MCF 10A (cell line): Measurements from ENCODE around the gene MBD6. TPM values are rescaled to one million over a fixed set of nuclear protein-coding genes. Genes with fewer than 3 reads are reported as not detected.

Source experiments
- BruUV-seq: library from RNA; stranded (reverse); fragments of 400-500 nt; replicated peaks from 2 replicates; lab custom pipeline; 2021; lab: Mats Ljungman, UMichigan
- CTCF ChIA-PET: fragments of 300-600 bp; sonication (Branson Sonifier 250); formaldehyde crosslinking; extraction: SDS; loops from one replicate; lab custom pipeline; 2021; ENCODE audit warnings: antibody characterized with exemption, inconsistent platforms; lab: Yijun Ruan, JAX
- POLR2A ChIA-PET: fragments of 300-600, 350-650 bp; sonication (Branson Sonifier 250); formaldehyde crosslinking; extraction: SDS; loops from one replicate; lab custom pipeline; 2020; ENCODE audit warnings: antibody characterized with exemption, inconsistent platforms; lab: Yijun Ruan, JAX
- DNase-seq: peaks from one replicate; pipeline ENCODE4 v3.0.0-alpha.2; 2018; ENCODE audit not compliant: unreplicated experiment
- H3K27ac Mint-ChIP-seq: one replicate; pipeline ENCODE4 v1.8.0; 2022; ENCODE audit warnings: mild to moderate bottlenecking, low read depth, mixed read lengths; ENCODE audit not compliant: unreplicated experiment
- H3K27me3 Mint-ChIP-seq: one replicate; pipeline ENCODE4 v1.8.0; 2022; ENCODE audit warnings: mixed read lengths; ENCODE audit not compliant: insufficient read depth, unreplicated experiment
- H3K36me3 Mint-ChIP-seq: one replicate; pipeline ENCODE4 v1.8.0; 2022; ENCODE audit warnings: mild to moderate bottlenecking, moderate library complexity, mixed read lengths; ENCODE audit not compliant: insufficient read depth, unreplicated experiment
- H3K4me1 Mint-ChIP-seq: one replicate; pipeline ENCODE4 v1.8.0; 2022; ENCODE audit warnings: mixed read lengths; ENCODE audit not compliant: insufficient read depth, unreplicated experiment
- H3K4me3 Mint-ChIP-seq: one replicate; pipeline ENCODE4 v1.8.0; 2022; ENCODE audit warnings: mild to moderate bottlenecking, moderate library complexity, mixed read lengths; ENCODE audit not compliant: unreplicated experiment
- H3K9me3 Mint-ChIP-seq: one replicate; pipeline ENCODE4 v1.8.0; 2022; ENCODE audit warnings: mixed read lengths; ENCODE audit not compliant: unreplicated experiment
- intact Hi-C: fragments of 100-400 bp; cut with micrococcal nuclease; formaldehyde crosslinking; loops from 2 replicates; pipeline ENCODE4 v1.14.1; 2022
- total RNA-seq: library from RNA; stranded (reverse); gene quantifications from 2 replicates; pipeline ENCODE4 v1.2.3, GENCODE V29; 2022
- TF ChIP-seq, protein P1 (sequence below): fragments of 200-600 bp; IDR thresholded peaks from one replicate; pipeline ENCODE4 v1.8.0; 2022; ENCODE audit warnings: antibody characterized with exemption, mild to moderate bottlenecking; ENCODE audit not compliant: unreplicated experiment

MBD6 gene
- total RNA-seq, 1 experiment from 2014 or later = 96.5 TPM

- H3K9me3 Mint-ChIP-seq = no peaks in the 10 kb centered on the region
- TF ChIP-seq, protein P1, sequence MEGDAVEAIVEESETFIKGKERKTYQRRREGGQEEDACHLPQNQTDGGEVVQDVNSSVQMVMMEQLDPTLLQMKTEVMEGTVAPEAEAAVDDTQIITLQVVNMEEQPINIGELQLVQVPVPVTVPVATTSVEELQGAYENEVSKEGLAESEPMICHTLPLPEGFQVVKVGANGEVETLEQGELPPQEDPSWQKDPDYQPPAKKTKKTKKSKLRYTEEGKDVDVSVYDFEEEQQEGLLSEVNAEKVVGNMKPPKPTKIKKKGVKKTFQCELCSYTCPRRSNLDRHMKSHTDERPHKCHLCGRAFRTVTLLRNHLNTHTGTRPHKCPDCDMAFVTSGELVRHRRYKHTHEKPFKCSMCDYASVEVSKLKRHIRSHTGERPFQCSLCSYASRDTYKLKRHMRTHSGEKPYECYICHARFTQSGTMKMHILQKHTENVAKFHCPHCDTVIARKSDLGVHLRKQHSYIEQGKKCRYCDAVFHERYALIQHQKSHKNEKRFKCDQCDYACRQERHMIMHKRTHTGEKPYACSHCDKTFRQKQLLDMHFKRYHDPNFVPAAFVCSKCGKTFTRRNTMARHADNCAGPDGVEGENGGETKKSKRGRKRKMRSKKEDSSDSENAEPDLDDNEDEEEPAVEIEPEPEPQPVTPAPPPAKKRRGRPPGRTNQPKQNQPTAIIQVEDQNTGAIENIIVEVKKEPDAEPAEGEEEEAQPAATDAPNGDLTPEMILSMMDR = no peak
- intact Hi-C loops = no loop called here
- H3K4me1 Mint-ChIP-seq = peaks cover 15% of the 10 kb centered on the region
- peak overlapping the region; percentile 92 for H3K4me3 Mint-ChIP-seq
- peaks cover 3% of the 10 kb centered on the region for H3K27me3 Mint-ChIP-seq
- no peak for DNase-seq
- peaks cover 43% of the 10 kb centered on the region for H3K36me3 Mint-ChIP-seq
- BruUV-seq = no TSS peak
- ChIA-PET POLR2A (interaction anchor here (0.6 to 2.1 kb wide), 8 partner anchors 16 to 359 kb away, joined by 3 to 10 read pairs (median 4); partner anchors contain the start of genes DCTN2 and DDIT3), CTCF (interaction anchor here (0.7 to 1.0 kb wide), 3 partner anchors 19 to 141 kb away, joined by 3 read pairs; no protein-coding TSS in a partner anchor)
- H3K27ac Mint-ChIP-seq = peak overlapping the region; percentile 87
Measured at GRCh38 chr12:57488402-57489156, 34.0 kb upstream of the MBD6 start.

DNA sequence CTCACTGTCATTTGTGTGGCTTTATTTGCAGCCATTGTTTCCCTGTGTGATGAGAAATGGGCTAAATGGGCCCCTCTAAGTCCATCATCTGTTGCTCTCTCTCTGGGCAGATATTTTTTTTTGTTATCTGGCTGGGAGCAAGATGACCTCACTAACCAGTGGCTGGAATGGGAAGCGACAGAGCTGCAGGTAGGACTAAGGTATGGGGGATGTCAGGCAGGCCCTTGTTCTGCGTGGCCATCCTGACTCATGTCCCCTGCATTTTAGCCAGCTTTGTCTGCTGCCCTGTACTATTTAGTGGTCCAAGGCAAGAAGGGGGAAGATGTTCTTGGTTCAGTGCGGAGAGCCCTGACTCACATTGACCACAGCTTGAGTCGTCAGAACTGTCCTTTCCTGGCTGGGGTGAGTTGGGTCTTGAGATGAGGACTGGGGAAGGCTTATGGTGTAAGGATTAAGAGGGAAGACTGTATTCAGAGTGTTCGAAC lies 33.4 kb upstream of the MBD6 start:
- ChIA-PET POLR2A (interaction anchor here (0.6 to 2.1 kb wide), 8 partner anchors 16 to 263 kb away, joined by 3 to 10 read pairs (median 4); partner anchors contain the start of genes CDK4, DCTN2 and DDIT3), CTCF (interaction anchor here (0.7 to 1.0 kb wide), 4 partner anchors 19 to 142 kb away, joined by 3 to 4 read pairs (median 3); no protein-coding TSS in a partner anchor)
- no peak for DNase-seq
- BruUV-seq = TSS peak; percentile 35
- Mint-ChIP-seq H3K4me3 (peak overlapping the region; percentile 92), H3K27me3 (no peaks in the 10 kb centered on the region), H3K36me3 (peaks cover 48% of the 10 kb centered on the region), H3K27ac (peak overlapping the region; percentile 87), H3K4me1 (peaks cover 15% of the 10 kb centered on the region), H3K9me3 (no peaks in the 10 kb centered on the region)
- intact Hi-C loops = no loop called here
- TF ChIP-seq, protein P1 = no peak

GRCh38 chr12:57490126-57490525 lies 32.5 kb upstream of the MBD6 start:
- intact Hi-C loops = no loop called here
- Mint-ChIP-seq H3K9me3 (no peaks in the 10 kb centered on the region), H3K27ac (no peak overlapping the region), H3K4me3 (no peak overlapping the region), H3K4me1 (peaks cover 15% of the 10 kb centered on the region), H3K36me3 (peaks cover 57% of the 10 kb centered on the region), H3K27me3 (no peaks in the 10 kb centered on the region)
- BruUV-seq = no TSS peak
- POLR2A ChIA-PET = interaction anchor here (0.8 to 2.1 kb wide), 4 partner anchors 14 to 262 kb away, joined by 3 to 10 read pairs (median 3); partner anchors contain the start of genes CDK4, DDIT3 and TSPAN31
- no peak for DNase-seq
- CTCF ChIA-PET = interaction anchor here (0.9 kb wide), 1 partner anchor 33 kb away, joined by 4 read pairs; no protein-coding TSS in a partner anchor
- TF ChIP-seq, protein P1 = no peak
